Measurements from ENCODE around the gene SLC35G2. TPM values are rescaled to one million over a fixed set of nuclear protein-coding genes. Genes with fewer than 3 reads are reported as not detected.

Gene SLC35G2
- 1 to 10 TPM in 1 of 2 donors, under 1 TPM in 1; 0.77 to 1.4 TPM for total RNA-seq
- polyA plus RNA-seq (2013, experiment 1 of 2), result 5.0 TPM
- 4.9 TPM for polyA plus RNA-seq (2013, experiment 2 of 2)
- long read RNA-seq, experiment 1, result 0 reads
- long read RNA-seq, experiment 2, partial matches to known transcripts, result 1 of 2 reads
- long read RNA-seq, experiment 2, other reads (novel, unspliced or antisense), result 0 of 2 reads
- long read RNA-seq, experiment 3, transcript SLC35G2-202 (2 exons, 2,060 nt), result major isoform, 6 of 12 reads
- long read RNA-seq, experiment 3, partial matches to known transcripts, result 0 of 12 reads
- long read RNA-seq, experiment 3, other reads (novel, unspliced or antisense), result 2 of 12 reads
- long read RNA-seq, experiment 4, partial matches to known transcripts, result 0 of 1 reads
- long read RNA-seq, experiment 4, other reads (novel, unspliced or antisense), result 0 of 1 reads

DNA sequence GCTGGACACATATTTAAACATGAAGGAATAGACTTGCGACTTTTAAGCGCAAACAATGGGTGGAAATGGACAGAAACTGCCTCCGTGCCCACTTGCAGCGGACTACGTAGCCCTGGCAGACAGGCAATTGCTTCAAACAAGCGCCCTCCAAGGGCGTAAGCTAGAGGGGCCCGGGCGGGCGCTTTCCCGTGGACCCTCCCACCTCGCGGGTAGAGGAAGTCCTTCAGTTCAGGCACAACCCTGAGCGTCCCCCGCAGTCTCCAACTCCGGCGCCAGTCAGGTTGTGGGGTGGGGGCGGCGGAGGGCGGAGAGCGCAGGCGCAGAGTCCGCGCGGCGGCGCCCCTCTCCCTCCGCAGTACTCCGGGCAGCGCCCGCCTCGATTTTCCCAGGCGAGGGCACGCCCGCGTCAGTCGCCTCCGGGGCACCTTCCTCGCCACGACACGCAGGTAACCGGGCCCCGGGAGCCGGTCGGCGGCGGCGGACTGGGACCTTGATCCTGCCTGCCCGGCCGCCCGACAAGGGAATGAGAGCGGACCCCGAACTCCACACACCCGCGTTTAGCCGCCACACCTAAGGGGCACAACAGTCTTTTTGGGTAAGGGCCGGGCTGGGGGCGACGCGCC, at the start of gene SLC35G2:
SLC35G2 (plus strand) TSS at position 358 of the 623 bp plus-strand sequence. CDS start 35,335 bp downstream, outside the sequence.
- Histone ChIP-seq H3K27me3 (ENCODE audit: control insufficient read depth, insufficient read depth, low read length, poor library complexity, severe bottlenecking) (peaks cover 42% of the 10 kb centered on the region), H3K4me3 (ENCODE audit: low read length) (peak within 1 kb of the TSS; percentile 84), H3K9me3 (ENCODE audit: control insufficient read depth, low read length) (peaks cover 2% of the 10 kb centered on the region), H3K36me3 (ENCODE audit: control insufficient read depth, insufficient read depth, low read length) (no peaks in the 10 kb centered on the region), H3K27ac (ENCODE audit: low read depth, low read length) (peak within 1 kb of the TSS; percentile 32), H3K4me1 (ENCODE audit: control insufficient read depth, insufficient read depth, low read length) (peaks cover 4% of the 10 kb centered on the region), H3K9ac (ENCODE audit: extremely low read depth, low read length, poor library complexity, severe bottlenecking) (no peak within 1 kb of the TSS)
- peak within 1 kb of the TSS; percentile 66 for H3K4me3 Mint-ChIP-seq
- TF ChIP-seq, protein P1, sequence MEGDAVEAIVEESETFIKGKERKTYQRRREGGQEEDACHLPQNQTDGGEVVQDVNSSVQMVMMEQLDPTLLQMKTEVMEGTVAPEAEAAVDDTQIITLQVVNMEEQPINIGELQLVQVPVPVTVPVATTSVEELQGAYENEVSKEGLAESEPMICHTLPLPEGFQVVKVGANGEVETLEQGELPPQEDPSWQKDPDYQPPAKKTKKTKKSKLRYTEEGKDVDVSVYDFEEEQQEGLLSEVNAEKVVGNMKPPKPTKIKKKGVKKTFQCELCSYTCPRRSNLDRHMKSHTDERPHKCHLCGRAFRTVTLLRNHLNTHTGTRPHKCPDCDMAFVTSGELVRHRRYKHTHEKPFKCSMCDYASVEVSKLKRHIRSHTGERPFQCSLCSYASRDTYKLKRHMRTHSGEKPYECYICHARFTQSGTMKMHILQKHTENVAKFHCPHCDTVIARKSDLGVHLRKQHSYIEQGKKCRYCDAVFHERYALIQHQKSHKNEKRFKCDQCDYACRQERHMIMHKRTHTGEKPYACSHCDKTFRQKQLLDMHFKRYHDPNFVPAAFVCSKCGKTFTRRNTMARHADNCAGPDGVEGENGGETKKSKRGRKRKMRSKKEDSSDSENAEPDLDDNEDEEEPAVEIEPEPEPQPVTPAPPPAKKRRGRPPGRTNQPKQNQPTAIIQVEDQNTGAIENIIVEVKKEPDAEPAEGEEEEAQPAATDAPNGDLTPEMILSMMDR (conservative IDR thresholded peaks at IDR 0.05), result peak; percentile 22
- peaks cover 5% of the 10 kb centered on the region for H3K36me3 Mint-ChIP-seq (ENCODE audit: low read depth)
- H3K4me1 Mint-ChIP-seq, result peaks cover 13% of the 10 kb centered on the region
- H3K27me3 Mint-ChIP-seq (ENCODE audit: insufficient read depth), result peaks cover 35% of the 10 kb centered on the region
- peak; percentile 92 for DNase-seq
- H3K27ac Mint-ChIP-seq, result no peak within 1 kb of the TSS
- 1 to 7% methylated on average over 16 to 60 of the region's 60 CpGs for WGBS, 2 experiments (ENCODE audit: insufficient coverage in 1 of 2, insufficient read length in 1 of 2)
- H3K9me3 Mint-ChIP-seq, result peaks cover 8% of the 10 kb centered on the region

DNA sequence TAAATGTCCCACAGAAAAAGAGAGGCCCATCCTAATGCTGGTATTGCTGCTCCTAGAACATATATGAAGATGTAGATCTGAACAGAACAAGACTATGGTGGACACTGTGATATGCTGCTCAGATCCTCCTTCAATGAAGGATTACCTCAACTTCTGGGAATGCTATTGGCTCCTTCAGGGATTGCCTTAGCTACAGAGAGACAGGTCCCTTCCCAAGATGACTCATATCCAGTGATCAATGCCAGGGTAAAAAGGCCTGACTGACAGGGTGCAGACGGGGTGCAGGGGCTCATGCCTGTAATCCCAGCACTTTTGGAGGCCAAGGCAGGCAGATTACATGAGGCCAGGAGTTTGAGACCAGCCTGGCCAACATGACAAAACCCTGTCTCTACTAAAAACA, 46.2 kb upstream of the SLC35G2 start:
- Histone ChIP-seq H3K9me3 (ENCODE audit: control insufficient read depth, low read length) (no peaks in the 10 kb centered on the region), H3K4me1 (ENCODE audit: control insufficient read depth, insufficient read depth, low read length) (no peaks in the 10 kb centered on the region), H3K36me3 (ENCODE audit: control insufficient read depth, insufficient read depth, low read length) (no peaks in the 10 kb centered on the region), H3K27me3 (ENCODE audit: control insufficient read depth, insufficient read depth, low read length, poor library complexity, severe bottlenecking) (no peaks in the 10 kb centered on the region), H3K27ac (ENCODE audit: low read depth, low read length) (no peak overlapping the region), H3K4me3 (ENCODE audit: low read length) (no peak overlapping the region), H3K9ac (ENCODE audit: extremely low read depth, low read length, poor library complexity, severe bottlenecking) (no peak overlapping the region)
- no peaks in the 10 kb centered on the region for H3K4me1 Mint-ChIP-seq
- no peak for DNase-seq
- TF ChIP-seq, protein P1 (conservative IDR thresholded peaks at IDR 0.05), result no peak
- 63 to 67% methylated on average over 1 of the region's 1 CpG for WGBS, 2 experiments (ENCODE audit: insufficient coverage in 1 of 2, insufficient read length in 1 of 2)
- no peaks in the 10 kb centered on the region for H3K27me3 Mint-ChIP-seq (ENCODE audit: insufficient read depth)
- no peak overlapping the region for H3K27ac Mint-ChIP-seq
- H3K36me3 Mint-ChIP-seq (ENCODE audit: low read depth), result no peaks in the 10 kb centered on the region
- H3K9me3 Mint-ChIP-seq, result no peaks in the 10 kb centered on the region
- H3K4me3 Mint-ChIP-seq, result no peak overlapping the region

DNA sequence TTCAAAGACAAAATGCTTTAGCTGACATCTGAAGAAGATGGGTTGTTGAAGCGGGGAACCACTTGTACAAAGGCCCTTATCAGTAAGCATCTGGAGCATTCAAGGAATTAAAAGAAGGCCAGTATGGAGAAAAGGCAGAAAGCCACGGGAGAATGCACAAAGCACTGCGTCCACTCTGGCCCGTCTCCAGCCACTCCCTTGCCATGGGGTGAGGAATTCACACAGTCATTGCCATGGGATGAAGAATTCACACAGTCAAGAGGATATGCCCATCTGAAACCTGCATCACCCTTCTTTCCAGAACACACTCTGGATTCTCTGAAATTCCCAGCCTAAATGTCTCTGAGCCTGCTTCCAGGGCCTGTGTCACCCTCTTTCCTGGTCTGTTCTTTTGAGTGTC, 40.1 kb upstream of the SLC35G2 start:
- no peaks in the 10 kb centered on the region for H3K9me3 Mint-ChIP-seq

More for the DNA sequence above, 40.1 kb upstream of the SLC35G2 start:
- H3K27ac ChIP-seq (ENCODE audit: low read depth, low read length), result no peak overlapping the region
- TF ChIP-seq, protein P1 (conservative IDR thresholded peaks at IDR 0.05), result no peak
- H3K27ac Mint-ChIP-seq, result no peak overlapping the region
- H3K4me3 ChIP-seq (ENCODE audit: low read length), result no peak overlapping the region
- peaks cover 5% of the 10 kb centered on the region for H3K4me1 ChIP-seq (ENCODE audit: control insufficient read depth, insufficient read depth, low read length)
- H3K9me3 ChIP-seq (ENCODE audit: control insufficient read depth, low read length), result no peaks in the 10 kb centered on the region
- H3K27me3 ChIP-seq (ENCODE audit: control insufficient read depth, insufficient read depth, low read length, poor library complexity, severe bottlenecking), result no peaks in the 10 kb centered on the region
- H3K4me3 Mint-ChIP-seq, result no peak overlapping the region
- no peak overlapping the region for H3K9ac ChIP-seq (ENCODE audit: extremely low read depth, low read length, poor library complexity, severe bottlenecking)
- 84 to 92% methylated on average over 4 of the region's 4 CpGs for WGBS, 2 experiments (ENCODE audit: insufficient coverage in 1 of 2, insufficient read length in 1 of 2)
- H3K27me3 Mint-ChIP-seq (ENCODE audit: insufficient read depth), result peaks cover 4% of the 10 kb centered on the region
- DNase-seq, result no peak
- no peaks in the 10 kb centered on the region for H3K36me3 ChIP-seq (ENCODE audit: control insufficient read depth, insufficient read depth, low read length)
- H3K4me1 Mint-ChIP-seq, result peaks cover 6% of the 10 kb centered on the region
- no peaks in the 10 kb centered on the region for H3K36me3 Mint-ChIP-seq (ENCODE audit: low read depth)
